Forelimb muscle (tissue), 1 donor: Measurements from ENCODE around the gene RASD1. TPM values are rescaled to one million over a fixed set of nuclear protein-coding genes. Genes with fewer than 3 reads are reported as not detected.
"Not testable (repeated sequence)": the region's sequence is repeated elsewhere in the genome, so short reads cannot be mapped to it uniquely, and the experiment has no call there.

ENCODE experiments used
- DNase-seq: peaks from one replicate; pipeline ENCODE4 v3.0.0-alpha.2; 2013; ENCODE audit warnings: low read depth
- polyA plus RNA-seq: library from polyadenylated mRNA; unstranded; fragments of 120-200 nt; gene quantifications from one replicate; pipeline ENCODE4 v1.2.1, GENCODE V29; 2013; ENCODE audit not compliant: insufficient read length

The RASD1 gene
- polyA plus RNA-seq, 1 donor: 6.0 TPM

DNA sequence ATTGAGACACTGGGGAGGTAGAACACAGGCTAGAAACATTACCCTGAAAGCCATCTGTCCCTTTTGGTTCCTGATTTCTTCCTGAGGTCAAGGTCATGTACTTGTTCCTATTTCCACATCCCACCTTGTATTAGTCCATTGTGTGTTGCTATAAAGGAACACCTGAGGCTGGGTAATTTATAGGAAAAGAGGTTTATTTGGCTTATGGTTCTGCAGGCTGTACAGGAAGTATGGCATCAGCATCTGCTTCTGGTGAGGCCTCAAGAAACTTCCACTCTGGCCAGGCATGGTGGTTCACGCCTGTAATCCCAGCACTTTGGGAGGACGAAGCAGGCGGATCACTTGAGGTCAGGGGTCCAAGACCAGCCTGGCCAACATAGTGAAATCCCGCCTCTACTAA lies 26.8 kb downstream of the RASD1 start:
- DNase-seq: no peak

DNA sequence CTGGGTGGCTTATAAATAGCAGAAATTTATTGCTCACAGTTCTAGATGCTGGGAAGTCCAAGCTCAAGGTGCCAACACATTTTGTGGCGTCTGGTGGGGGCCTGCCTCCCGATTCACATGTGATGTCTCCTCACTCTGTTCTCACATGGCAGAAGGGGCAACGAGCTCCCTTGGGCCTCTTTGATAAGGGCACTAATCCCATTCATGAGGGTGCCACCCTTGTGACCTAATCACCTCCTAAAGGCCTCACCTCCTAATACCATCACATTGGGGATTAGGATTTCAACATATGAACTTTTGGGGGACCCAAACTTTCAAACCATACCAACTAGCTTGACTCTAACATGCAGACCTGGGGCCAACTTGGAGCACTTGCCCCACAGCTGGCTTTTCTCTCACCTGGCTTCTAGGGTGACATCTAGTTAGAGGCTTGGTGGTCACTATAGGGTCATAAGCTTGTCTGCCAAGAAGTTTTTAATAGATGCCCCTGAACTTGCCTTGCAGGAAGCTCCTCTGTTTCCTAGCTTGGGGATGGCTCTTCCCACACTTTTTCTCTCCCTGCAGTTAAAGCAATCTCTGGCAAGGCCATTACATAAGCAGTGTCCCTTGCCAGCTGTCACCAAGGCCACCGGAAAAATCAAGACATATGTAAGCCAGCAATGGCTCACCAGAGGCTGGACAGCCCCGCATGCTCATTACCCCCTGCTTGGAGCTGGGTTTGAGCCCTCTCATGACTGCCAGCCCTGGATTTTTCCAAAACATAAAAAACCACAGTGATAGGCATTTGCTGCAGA lies 27.8 kb downstream of the RASD1 start:
- DNase-seq: no peak

DNA sequence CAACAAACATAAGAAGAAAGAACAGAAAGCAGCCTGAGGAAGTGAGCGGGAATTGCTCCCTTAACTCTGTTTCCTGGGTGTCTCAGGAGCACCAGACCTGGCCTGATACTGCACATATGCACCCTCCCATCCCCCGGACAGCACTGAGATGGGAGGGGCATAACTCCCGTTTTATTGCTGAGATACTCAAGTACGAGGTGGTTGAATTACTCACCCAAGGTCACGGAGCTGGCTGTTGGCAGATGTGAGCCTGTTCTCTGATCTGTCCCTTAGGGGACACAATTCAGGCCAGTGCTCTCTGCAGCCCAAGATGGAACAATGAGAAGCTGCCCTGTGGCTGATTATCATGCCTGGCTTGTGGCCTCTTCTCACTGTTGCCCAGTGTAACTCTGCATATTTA lies 28.5 kb downstream of the RASD1 start:
- DNase-seq: no peak

- DNase-seq: no peak
These were observed 29.2 kb downstream of the RASD1 start for GRCh38 chr17:17467016-17467415.

- DNase-seq: no peak
These were observed 29.7 kb downstream of the RASD1 start for GRCh38 chr17:17466511-17466910.

GRCh38 chr17:17465878-17466277 lies 30.3 kb downstream of the RASD1 start:
- not testable (repeated sequence) for DNase-seq

GRCh38 chr17:17463821-17464220 lies 32.4 kb downstream of the RASD1 start:
- DNase-seq: no peak

GRCh38 chr17:17462048-17462824 lies 34.0 kb downstream of the RASD1 start:
- no peak for DNase-seq

- DNase-seq: no peak
These were observed 36.2 kb downstream of the RASD1 start for GRCh38 chr17:17460038-17460437.

- DNase-seq: no peak
These were observed 38.5 kb downstream of the RASD1 start for GRCh38 chr17:17457680-17458079.

DNA sequence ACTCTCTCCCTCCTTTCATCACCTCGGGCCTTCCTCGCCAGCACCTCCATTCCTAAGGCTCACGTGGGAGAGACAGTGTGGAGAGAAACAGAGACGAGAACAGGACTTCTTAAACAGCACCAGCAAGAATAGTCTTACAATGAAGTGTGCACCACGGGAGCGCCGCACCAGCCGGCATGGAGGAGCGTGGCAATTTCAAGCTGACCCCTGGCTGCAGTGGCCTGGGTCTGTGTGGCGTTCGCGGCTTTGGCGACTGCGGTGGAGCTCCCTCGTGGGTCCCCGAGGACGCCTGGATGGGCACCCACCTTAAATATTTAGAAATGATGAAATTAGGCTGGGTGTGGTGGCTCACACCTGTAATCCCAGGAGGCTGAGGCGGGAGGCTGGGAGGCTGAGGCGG lies 39.9 kb downstream of the RASD1 start:
- DNase-seq: no peak

- no peak for DNase-seq
These were observed 41.0 kb downstream of the RASD1 start for GRCh38 chr17:17455173-17455572.

DNA sequence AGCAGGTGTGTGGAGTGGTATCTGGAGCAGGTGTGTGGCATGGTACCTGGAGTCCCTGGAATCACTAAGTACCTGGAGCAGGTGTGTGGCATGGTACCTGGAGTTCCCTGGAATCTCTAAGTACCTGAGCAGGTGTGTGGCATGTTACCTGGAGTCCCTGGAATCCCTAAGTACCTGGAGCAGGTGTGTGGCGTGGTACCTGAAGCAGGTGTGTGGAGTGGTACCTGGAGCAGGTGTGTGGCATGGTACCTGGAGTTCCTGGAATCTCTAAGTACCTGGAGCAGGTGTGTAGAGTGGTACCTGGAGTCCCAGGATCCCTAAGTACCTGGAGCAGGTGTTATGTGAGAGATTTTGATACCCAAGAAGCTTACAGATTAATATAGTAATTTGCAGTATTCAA lies 41.5 kb downstream of the RASD1 start:
- DNase-seq: not testable (repeated sequence)

GRCh38 chr17:17454276-17454675 lies 41.9 kb downstream of the RASD1 start:
- no peak for DNase-seq

GRCh38 chr17:17453088-17453487 lies 43.1 kb downstream of the RASD1 start:
- DNase-seq: no peak

- no peak for DNase-seq
These were observed 47.5 kb downstream of the RASD1 start for GRCh38 chr17:17448723-17449122.

- no peak for DNase-seq
These were observed 48.1 kb downstream of the RASD1 start for GRCh38 chr17:17448076-17448475.

DNA sequence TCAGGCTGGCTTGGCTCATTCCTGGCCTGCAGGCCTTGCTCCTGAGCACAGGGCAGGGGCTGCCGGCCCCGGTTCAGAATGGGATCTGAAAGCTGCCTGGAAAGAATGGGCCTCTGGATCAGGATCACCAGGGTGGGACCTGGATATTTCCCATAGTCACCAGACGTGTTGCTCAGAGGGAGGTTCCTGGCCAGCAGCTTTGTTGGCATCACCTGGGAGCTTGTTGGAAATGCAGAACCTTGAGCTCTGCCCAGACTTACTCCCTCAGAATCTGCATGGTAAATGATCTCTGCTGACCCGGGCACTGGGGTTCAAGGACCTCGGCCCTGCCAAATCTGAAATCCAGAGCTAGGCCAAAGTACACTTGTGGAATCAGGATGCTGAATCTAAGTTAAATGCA lies 48.9 kb downstream of the RASD1 start:
- no peak for DNase-seq

DNA sequence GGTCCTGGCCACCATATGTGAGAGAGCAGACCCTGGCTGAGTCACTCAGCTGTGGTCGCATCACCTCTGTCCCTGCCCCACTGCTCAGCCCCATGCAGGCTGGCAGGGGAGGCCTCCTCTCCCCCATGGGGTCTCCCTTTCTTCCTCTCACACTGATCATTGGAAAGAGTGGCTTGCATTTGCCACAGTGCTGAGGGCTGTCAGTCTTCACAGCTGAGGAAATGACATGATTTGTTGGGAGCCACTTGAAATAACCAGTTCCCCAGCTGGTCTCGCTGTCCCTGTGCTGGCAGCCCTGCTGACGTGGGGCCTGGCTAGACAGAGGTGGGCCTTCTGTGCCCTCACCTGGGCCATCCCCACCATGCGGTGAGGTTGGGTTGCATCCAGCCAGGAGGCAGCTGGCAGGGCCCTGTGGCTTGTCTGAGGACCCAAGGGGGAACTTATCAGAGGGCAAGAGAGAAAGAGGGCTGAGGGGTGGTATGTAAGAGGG lies 49.5 kb downstream of the RASD1 start:
- no peak for DNase-seq

DNA sequence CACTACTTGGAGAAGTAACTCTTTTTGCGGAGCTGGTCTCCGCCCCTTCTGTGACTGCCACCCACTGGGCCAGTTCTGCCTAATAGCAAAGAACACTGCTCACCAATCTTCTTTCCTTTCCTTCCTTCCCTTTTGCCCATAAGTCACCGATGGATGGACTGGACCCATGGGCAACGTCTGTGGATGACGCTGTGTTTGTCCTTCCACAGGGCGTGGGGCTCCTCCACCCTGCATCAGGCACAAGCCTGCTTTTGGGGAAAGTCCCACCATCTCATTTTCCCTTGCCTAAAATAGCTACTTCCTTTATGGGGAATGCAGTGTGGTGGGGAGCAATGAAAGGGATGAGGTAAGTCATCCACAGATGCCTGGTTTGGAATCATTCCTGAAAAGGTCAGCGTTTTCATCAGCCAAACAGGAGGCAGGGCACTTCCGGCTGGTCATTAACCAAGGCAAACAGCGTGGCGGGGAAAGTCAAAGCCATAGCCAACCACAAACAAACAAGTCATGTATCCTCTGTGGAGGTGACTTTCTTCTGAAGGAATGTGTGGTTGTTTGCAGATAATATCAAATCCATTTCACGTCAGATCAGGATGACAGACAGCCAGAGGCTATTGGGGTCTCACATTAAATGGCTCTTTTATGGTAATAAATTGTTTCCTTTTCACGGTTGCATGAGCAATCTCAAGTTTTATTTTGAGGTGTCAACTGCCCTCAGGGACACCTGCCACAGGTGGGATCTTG lies 50.1 kb downstream of the RASD1 start:
- DNase-seq: no peak

GRCh38 chr17:17445296-17445924 lies 50.8 kb downstream of the RASD1 start:
- DNase-seq: no peak
